ENCODE data around the gene CSNK1A1L. TPM values are rescaled to one million over a fixed set of nuclear protein-coding genes. Genes with fewer than 3 reads are reported as not detected.

The CSNK1A1L gene
- total RNA-seq, 1 experiment from 2014 or later: not detected

DNA sequence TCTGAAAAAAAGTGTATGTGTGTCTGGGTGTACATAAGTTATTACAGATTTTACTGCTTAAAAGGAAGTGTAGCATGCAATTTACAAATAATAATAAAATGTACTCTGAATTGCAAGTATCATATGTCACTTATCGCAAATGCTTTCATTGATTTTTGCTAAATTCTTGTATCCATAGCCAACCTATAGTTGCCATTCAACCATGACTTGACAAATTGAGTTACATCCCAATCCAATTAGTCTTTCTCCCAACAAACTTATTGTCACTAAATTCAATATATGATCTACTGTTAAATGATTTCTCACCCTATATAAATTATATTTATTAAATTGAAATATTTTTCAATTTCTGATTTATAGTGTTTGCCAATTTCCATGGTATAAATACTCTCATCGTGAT is 28.6 kb downstream of the CSNK1A1L start:
- TF ChIP-seq, protein P1, sequence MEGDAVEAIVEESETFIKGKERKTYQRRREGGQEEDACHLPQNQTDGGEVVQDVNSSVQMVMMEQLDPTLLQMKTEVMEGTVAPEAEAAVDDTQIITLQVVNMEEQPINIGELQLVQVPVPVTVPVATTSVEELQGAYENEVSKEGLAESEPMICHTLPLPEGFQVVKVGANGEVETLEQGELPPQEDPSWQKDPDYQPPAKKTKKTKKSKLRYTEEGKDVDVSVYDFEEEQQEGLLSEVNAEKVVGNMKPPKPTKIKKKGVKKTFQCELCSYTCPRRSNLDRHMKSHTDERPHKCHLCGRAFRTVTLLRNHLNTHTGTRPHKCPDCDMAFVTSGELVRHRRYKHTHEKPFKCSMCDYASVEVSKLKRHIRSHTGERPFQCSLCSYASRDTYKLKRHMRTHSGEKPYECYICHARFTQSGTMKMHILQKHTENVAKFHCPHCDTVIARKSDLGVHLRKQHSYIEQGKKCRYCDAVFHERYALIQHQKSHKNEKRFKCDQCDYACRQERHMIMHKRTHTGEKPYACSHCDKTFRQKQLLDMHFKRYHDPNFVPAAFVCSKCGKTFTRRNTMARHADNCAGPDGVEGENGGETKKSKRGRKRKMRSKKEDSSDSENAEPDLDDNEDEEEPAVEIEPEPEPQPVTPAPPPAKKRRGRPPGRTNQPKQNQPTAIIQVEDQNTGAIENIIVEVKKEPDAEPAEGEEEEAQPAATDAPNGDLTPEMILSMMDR (IDR thresholded peaks at IDR 0.05; ENCODE audit: insufficient read depth in 1 of 2, low read depth in 1 of 2, low read length in 1 of 2, severe bottlenecking in 1 of 2, unreplicated experiment in 1 of 2): no peak
- no peak for DNase-seq
- Mint-ChIP-seq H3K27ac (ENCODE audit: unreplicated experiment) (no peak overlapping the region), H3K4me3 (ENCODE audit: unreplicated experiment) (no peak overlapping the region), H3K27me3 (ENCODE audit: insufficient read depth, unreplicated experiment) (peaks cover 18% of the 10 kb centered on the region), H3K36me3 (ENCODE audit: insufficient read depth, unreplicated experiment) (no peaks in the 10 kb centered on the region), H3K4me1 (ENCODE audit: low read depth, unreplicated experiment) (no peaks in the 10 kb centered on the region), H3K9me3 (ENCODE audit: unreplicated experiment) (no peaks in the 10 kb centered on the region)
- H3K4me3 ChIP-seq (ENCODE audit: low read depth, low read length): no peak overlapping the region
- intact Hi-C loops (cut with micrococcal nuclease; ENCODE audit: unreplicated experiment): loop anchor here (10.0 kb wide), 1 partner anchor 528 kb away; no protein-coding TSS in a partner anchor
- H3K36me3 ChIP-seq (ENCODE audit: control insufficient read depth, insufficient read depth, low read length): no peaks in the 10 kb centered on the region
- ChIA-PET POLR2A (no interaction called here), CTCF (no interaction called here)
- H3K4me1 ChIP-seq: no peaks in the 10 kb centered on the region
- BruUV-seq (replicated peaks): no TSS peak
- no peaks in the 10 kb centered on the region for H3K9me3 ChIP-seq
- no peaks in the 10 kb centered on the region for H3K27me3 ChIP-seq (replicated peaks; ENCODE audit: control insufficient read depth, insufficient read depth, low read length)

DNA sequence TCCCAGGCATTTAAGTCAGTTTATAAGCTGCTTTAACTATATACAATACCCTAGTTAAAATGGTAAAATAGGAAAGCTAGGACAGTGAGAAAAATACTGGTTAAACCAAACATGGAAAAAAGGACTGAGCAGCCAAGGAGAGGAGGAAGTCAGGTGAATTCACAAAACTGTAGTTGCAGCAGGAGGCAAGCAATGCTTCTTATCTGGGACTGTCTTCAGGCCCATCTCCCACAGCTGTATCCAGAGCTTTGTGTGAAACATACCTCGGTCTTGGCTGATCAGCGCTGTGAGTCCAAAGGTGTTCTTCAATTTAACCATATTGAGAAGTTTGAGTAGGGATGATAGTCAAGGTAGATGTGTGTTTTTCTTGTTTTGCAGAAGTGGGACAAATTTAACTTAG is 30.3 kb downstream of the CSNK1A1L start:
- H3K4me1 Mint-ChIP-seq (ENCODE audit: low read depth, unreplicated experiment): no peaks in the 10 kb centered on the region
- H3K36me3 ChIP-seq (ENCODE audit: control insufficient read depth, insufficient read depth, low read length): no peaks in the 10 kb centered on the region
- H3K4me3 ChIP-seq (ENCODE audit: low read depth, low read length): no peak overlapping the region
- no peaks in the 10 kb centered on the region; the same call in 1 of the 2 replicates for H3K27me3 ChIP-seq (replicated peaks; ENCODE audit: control insufficient read depth, insufficient read depth, low read length)
- H3K27me3 Mint-ChIP-seq (ENCODE audit: insufficient read depth, unreplicated experiment): peaks cover 15% of the 10 kb centered on the region
- ChIA-PET CTCF (no interaction called here), POLR2A (no interaction called here)
- intact Hi-C loops (cut with micrococcal nuclease; ENCODE audit: unreplicated experiment): loop anchor here (10.0 kb wide), 1 partner anchor 530 kb away; no protein-coding TSS in a partner anchor
- DNase-seq: no peak
- H3K9me3 ChIP-seq: no peaks in the 10 kb centered on the region
- no peak overlapping the region for H3K4me3 Mint-ChIP-seq (ENCODE audit: unreplicated experiment)
- H3K36me3 Mint-ChIP-seq (ENCODE audit: insufficient read depth, unreplicated experiment): no peaks in the 10 kb centered on the region
- TF ChIP-seq, protein P1 (IDR thresholded peaks at IDR 0.05; ENCODE audit: insufficient read depth in 1 of 2, low read depth in 1 of 2, low read length in 1 of 2, severe bottlenecking in 1 of 2, unreplicated experiment in 1 of 2): no peak
- BruUV-seq (replicated peaks): no TSS peak
- no peaks in the 10 kb centered on the region for H3K9me3 Mint-ChIP-seq (ENCODE audit: unreplicated experiment)
- H3K4me1 ChIP-seq: no peaks in the 10 kb centered on the region
- no peak overlapping the region for H3K27ac Mint-ChIP-seq (ENCODE audit: unreplicated experiment)

DNA sequence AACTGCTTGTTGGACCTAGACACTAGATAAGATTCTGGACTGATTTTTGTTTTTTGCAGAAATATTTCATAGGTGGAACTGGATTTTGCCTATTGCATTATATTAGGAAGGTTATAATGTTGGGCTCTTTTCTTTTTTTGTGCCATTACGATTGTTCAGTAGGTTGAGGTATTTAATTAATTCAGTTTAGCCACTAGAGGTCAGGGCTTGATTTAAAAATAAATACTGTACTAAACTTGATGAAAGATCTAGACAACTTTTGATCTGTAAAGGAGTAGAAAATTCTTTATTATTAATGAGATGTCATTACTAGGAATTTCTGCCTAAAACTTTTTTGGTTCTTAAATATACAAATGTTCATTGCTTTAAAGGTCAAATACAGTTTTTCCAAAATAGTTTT is 30.8 kb downstream of the CSNK1A1L start:
- Histone ChIP-seq H3K36me3 (ENCODE audit: control insufficient read depth, insufficient read depth, low read length) (no peaks in the 10 kb centered on the region), H3K4me1 (no peaks in the 10 kb centered on the region), H3K27me3 (replicated peaks; ENCODE audit: control insufficient read depth, insufficient read depth, low read length) (no peaks in the 10 kb centered on the region; the same call in 1 of the 2 replicates), H3K9me3 (no peaks in the 10 kb centered on the region), H3K4me3 (ENCODE audit: low read depth, low read length) (no peak overlapping the region)
- ChIA-PET POLR2A (no interaction called here), CTCF (no interaction called here)
- H3K27me3 Mint-ChIP-seq (ENCODE audit: insufficient read depth, unreplicated experiment): peaks cover 15% of the 10 kb centered on the region
- no peak overlapping the region for H3K27ac Mint-ChIP-seq (ENCODE audit: unreplicated experiment)
- TF ChIP-seq, protein P1 (IDR thresholded peaks at IDR 0.05; ENCODE audit: insufficient read depth in 1 of 2, low read depth in 1 of 2, low read length in 1 of 2, severe bottlenecking in 1 of 2, unreplicated experiment in 1 of 2): no peak
- intact Hi-C loops (cut with micrococcal nuclease; ENCODE audit: unreplicated experiment): loop anchor here (10.0 kb wide), 1 partner anchor 530 kb away; no protein-coding TSS in a partner anchor
- H3K4me3 Mint-ChIP-seq (ENCODE audit: unreplicated experiment): no peak overlapping the region
- no TSS peak for BruUV-seq (replicated peaks)
- H3K36me3 Mint-ChIP-seq (ENCODE audit: insufficient read depth, unreplicated experiment): no peaks in the 10 kb centered on the region
- DNase-seq: no peak
- no peaks in the 10 kb centered on the region for H3K4me1 Mint-ChIP-seq (ENCODE audit: low read depth, unreplicated experiment)
- H3K9me3 Mint-ChIP-seq (ENCODE audit: unreplicated experiment): no peaks in the 10 kb centered on the region

All from Caco-2 (cell line).